Ectodermal cell (in vitro differentiated cells): ENCODE measurements around the gene MYOF.

ENCODE experiments used
- H3K27ac ChIP-seq: 2 replicates; pipeline ENCODE4 v1.7.0; 2013; ENCODE audit warnings: mild to moderate bottlenecking, low read depth, low read length; ENCODE audit not compliant: insufficient read depth, poor library complexity, severe bottlenecking
- H3K27me3 ChIP-seq: 2 replicates; pipeline ENCODE4 v1.7.0; 2013; ENCODE audit warnings: mild to moderate bottlenecking, low read length; ENCODE audit not compliant: insufficient read depth, control insufficient read depth, poor library complexity, severe bottlenecking
- H3K36me3 ChIP-seq: one replicate; pipeline ENCODE4 v1.7.0; 2013; ENCODE audit warnings: low read length; ENCODE audit not compliant: control insufficient read depth, insufficient read depth
- H3K4me1 ChIP-seq: one replicate; pipeline ENCODE4 v1.7.0; 2013; ENCODE audit warnings: low read length; ENCODE audit not compliant: control insufficient read depth, insufficient read depth
- H3K4me3 ChIP-seq: 2 replicates; pipeline ENCODE4 v1.7.0; 2013; ENCODE audit warnings: low read depth, low read length, control low read depth; ENCODE audit not compliant: insufficient read depth
- H3K9me3 ChIP-seq: 2 replicates; pipeline ENCODE4 v1.7.0; 2013; ENCODE audit warnings: mild to moderate bottlenecking, low read length, moderate library complexity; ENCODE audit not compliant: control insufficient read depth
- WGBS, 2 experiments: methylation state at CpG; one replicate each; pipeline ENCODE4 v1.1.7; 2013; ENCODE audit warnings: missing lambda C conversion rate in 2 of 2; 5-methylcytosine and 5-hydroxymethylcytosine counted together

MYOF gene

DNA sequence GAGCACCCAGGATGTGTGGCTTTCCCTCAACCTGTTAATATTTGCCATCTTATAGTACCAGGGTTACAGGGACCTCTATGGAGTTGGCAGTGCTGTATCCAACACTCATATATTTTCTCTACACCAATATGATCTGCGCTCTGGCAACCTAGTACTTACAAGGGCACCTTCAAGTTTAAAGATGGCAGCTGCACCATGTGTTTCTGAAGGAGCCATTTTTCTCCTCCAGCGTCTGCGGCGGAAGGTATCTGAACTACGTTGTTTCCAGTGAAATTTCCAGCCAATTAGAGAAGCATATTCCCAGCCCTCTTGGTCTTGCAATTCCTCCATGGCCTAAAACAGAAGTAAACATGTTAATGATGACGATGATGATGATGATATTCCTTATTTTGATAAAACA is 125.6 kb downstream of the MYOF start:
- 95 to 96% methylated on average over 5 of the region's 6 CpGs for WGBS, 2 experiments
- Histone ChIP-seq H3K36me3 (no peaks in the 10 kb centered on the region), H3K9me3 (no peaks in the 10 kb centered on the region), H3K4me1 (no peaks in the 10 kb centered on the region), H3K27me3 (no peaks in the 10 kb centered on the region), H3K4me3 (no peak overlapping the region), H3K27ac (no peak overlapping the region)

DNA sequence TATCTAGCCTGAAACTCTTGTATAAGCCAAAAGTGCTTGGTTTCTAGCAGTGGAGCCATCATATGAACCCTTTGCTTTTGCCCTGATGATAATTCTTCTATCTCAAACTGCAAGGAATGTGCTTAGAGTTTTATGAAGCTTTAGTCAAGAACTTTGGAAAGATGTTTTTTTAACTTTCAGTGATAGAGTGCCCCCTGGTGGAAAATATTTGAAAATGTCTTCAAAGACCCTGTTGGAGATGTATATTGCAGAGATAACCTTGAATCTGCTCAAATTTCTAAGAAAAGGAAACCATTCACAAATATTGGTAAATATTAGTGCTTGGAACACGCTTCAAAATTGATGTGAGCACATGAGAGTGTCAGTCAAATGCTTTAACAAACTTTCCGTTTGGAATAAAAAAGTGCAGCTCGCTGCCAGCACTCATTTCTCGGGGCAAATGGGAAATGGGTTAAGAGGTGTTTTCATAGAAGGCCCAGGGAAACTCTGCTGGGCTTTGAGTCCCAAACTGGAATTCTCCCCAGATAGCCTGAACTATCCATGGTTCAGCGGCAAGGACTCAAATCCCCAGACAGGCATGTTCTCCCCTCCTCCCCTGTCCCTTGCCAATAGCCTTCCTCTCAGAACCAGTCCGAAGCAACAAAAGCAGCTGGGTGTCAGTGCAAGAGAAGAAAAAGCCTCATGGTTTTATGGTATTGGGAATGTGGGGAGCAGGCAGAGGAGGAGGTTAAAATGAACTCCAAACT is 129.3 kb downstream of the MYOF start:
- WGBS, 2 experiments, result 53 to 54% methylated on average over 6 of the region's 6 CpGs
- Histone ChIP-seq H3K27ac (no peak overlapping the region), H3K9me3 (no peaks in the 10 kb centered on the region), H3K4me1 (no peaks in the 10 kb centered on the region), H3K36me3 (no peaks in the 10 kb centered on the region), H3K27me3 (no peaks in the 10 kb centered on the region), H3K4me3 (no peak overlapping the region)

DNA sequence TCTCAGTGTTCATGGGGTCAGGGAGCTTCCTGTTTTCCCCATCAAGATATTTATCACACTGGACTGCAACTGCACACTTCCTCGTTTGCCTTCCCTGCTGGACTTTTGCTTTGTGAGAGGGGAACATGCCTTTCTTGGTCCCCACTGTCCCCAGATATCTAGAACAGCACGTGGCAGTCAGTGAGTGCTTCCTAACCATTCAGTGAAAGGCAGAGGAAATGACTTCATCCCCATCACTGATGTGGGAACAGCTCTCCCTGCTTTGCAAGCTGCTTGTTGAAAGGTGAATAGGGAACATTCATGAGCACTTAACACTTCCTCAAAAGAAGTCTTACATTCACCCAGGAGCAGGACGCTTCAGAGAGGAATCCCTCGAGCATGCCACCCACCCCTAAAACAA is 135.4 kb downstream of the MYOF start:
- no peak overlapping the region for H3K4me3 ChIP-seq
- WGBS, 2 experiments, result 58 to 61% methylated on average over 4 of the region's 4 CpGs
- no peaks in the 10 kb centered on the region for H3K36me3 ChIP-seq
- no peak overlapping the region for H3K27ac ChIP-seq
- no peaks in the 10 kb centered on the region for H3K4me1 ChIP-seq
- H3K27me3 ChIP-seq, result no peaks in the 10 kb centered on the region
- H3K9me3 ChIP-seq, result no peaks in the 10 kb centered on the region

DNA sequence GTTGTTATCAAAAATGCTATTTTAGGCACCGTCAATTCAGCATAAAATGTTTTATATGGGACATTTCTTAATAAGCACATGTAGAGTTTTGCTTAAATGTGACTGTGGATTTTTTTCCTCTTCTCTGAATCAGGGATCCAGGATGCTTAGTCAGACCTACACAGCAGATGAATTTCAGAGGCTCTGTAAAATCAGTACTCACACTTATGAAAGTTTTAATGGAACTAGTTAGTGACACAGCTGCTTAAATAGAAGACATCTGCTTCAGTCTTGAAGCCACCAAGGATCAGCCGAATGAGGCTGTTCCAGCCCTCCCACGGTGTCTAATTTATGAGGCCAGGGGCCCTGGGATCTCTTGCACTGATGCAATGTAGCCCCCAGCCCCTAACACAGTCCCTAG is 136.0 kb downstream of the MYOF start:
- no peaks in the 10 kb centered on the region for H3K27me3 ChIP-seq
- H3K36me3 ChIP-seq, result no peaks in the 10 kb centered on the region
- H3K9me3 ChIP-seq, result no peaks in the 10 kb centered on the region
- H3K4me3 ChIP-seq, result no peak overlapping the region
- H3K27ac ChIP-seq, result no peak overlapping the region
- 87% methylated on average over 2 to 3 of the region's 3 CpGs for WGBS, 2 experiments
- H3K4me1 ChIP-seq, result no peaks in the 10 kb centered on the region

DNA sequence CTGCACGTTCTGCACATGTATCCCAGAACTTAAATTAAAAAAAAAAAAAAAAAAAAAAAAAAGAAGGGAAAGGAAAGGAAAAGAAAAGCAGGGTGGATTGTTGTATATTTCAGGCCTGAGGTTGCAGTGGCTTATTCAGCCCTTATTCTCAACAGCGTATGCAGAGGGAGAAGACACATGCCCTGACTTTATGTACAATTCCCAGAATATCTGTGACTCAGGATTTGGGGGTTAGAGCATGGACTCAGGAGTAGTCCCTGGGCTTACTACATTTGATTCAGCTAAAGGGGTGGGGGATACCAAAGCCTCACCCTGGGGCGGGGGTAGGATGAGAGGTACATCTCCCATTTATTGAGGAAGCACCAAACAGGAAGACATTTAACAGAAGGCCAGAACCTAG is 137.4 kb downstream of the MYOF start:
- WGBS, 2 experiments, result 91 to 92% methylated on average over 2 of the region's 3 CpGs
- Histone ChIP-seq H3K27ac (no peak overlapping the region), H3K9me3 (no peaks in the 10 kb centered on the region), H3K4me1 (no peaks in the 10 kb centered on the region), H3K4me3 (no peak overlapping the region), H3K36me3 (no peaks in the 10 kb centered on the region), H3K27me3 (no peaks in the 10 kb centered on the region)

DNA sequence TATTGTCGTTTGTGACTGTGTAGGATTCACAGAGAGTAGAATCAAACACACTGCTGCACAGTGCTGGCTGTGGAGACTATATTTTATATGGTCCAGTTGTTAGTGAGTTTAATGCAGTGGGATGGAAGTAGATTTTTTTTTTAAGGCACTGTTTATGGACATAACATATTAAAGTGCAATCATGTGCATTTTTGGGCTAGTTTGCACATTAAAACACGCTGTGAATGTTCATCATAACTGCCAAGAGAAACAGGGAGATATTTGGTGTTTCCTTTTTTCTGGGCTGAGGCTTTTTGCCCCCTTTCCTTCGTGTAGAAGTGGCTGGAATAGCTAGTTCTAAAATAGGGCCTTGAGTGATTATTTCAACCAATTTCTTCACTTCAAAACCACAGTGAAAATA is 139.2 kb downstream of the MYOF start:
- no peaks in the 10 kb centered on the region for H3K9me3 ChIP-seq
- H3K36me3 ChIP-seq, result no peaks in the 10 kb centered on the region
- no peaks in the 10 kb centered on the region for H3K4me1 ChIP-seq
- no peak overlapping the region for H3K27ac ChIP-seq
- H3K4me3 ChIP-seq, result no peak overlapping the region
- WGBS, 2 experiments, result 75 to 83% methylated on average over 3 of the region's 3 CpGs
- no peaks in the 10 kb centered on the region for H3K27me3 ChIP-seq

DNA sequence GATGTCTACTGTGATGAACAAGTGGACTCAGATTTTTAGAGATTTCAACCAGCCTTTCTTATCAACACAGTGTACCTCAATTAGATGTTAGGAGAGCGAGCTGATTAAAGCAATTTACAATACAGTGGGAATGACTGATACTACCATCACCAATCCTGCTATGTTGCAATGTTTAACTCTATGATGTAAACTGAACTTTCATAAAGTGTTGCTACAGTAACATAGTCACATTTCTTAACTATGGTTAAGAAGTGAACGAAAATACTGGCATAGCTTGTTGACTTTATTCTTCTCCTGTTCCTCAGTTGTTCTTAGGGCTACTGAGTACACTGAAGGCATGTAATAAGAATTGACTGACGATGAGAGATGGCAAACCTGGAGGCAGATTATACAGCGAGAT is 139.8 kb downstream of the MYOF start:
- Histone ChIP-seq H3K9me3 (no peaks in the 10 kb centered on the region), H3K4me3 (no peak overlapping the region), H3K4me1 (no peaks in the 10 kb centered on the region), H3K27me3 (no peaks in the 10 kb centered on the region), H3K36me3 (no peaks in the 10 kb centered on the region), H3K27ac (no peak overlapping the region)
- WGBS, 2 experiments, result 92 to 96% methylated on average over 3 to 4 of the region's 4 CpGs

DNA sequence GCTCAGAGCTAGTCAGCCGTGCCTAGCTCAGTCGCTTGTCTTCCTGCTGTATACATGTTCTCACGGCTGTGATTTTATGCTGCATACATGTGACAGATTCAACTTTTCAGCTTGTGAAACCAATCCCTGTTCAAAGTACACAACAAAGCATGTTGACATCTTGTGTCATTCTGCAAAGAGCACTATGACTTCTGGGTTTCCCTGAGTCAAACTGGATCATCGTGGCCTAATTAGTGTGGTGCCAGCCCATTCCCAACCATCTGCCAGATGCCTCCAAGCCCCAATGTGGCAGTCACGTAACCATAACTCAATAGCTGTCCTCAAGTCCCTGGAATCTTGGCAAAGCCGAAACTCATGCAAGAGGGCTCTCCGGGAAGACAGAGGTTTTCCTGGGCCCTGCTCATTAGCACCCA is 144.8 kb downstream of the MYOF start:
- Histone ChIP-seq H3K27ac (no peak overlapping the region), H3K9me3 (no peaks in the 10 kb centered on the region), H3K27me3 (no peaks in the 10 kb centered on the region), H3K4me3 (no peak overlapping the region), H3K36me3 (no peaks in the 10 kb centered on the region), H3K4me1 (peaks cover 4% of the 10 kb centered on the region)
- 90 to 94% methylated on average over 7 of the region's 7 CpGs for WGBS, 2 experiments

DNA sequence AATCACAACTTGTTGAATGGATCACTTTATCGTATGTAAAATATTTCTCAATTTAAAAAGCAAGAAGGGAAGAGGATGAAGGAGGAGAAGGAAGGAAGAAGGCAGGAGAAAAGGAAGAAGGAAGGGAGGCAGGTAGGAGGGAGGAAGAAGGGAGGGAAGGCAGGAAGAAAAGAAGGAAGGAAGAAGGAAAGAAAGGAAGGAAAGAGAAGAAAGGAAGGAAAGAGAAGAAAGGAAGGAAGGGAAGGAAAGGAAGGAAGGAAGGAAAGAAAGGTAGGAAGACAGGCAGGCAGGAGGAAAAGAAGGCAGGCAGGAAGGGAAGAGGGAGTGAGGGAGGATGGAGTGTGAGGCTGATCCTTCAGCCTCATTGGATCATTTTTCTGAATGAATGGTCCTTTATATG is 145.5 kb downstream of the MYOF start:
- H3K4me1 ChIP-seq, result peaks cover 4% of the 10 kb centered on the region
- no peaks in the 10 kb centered on the region for H3K9me3 ChIP-seq
- H3K27ac ChIP-seq, result no peak overlapping the region
- no peaks in the 10 kb centered on the region for H3K36me3 ChIP-seq
- WGBS, 2 experiments, result 92 to 100% methylated on average over 1 of the region's 1 CpG
- no peaks in the 10 kb centered on the region for H3K27me3 ChIP-seq
- H3K4me3 ChIP-seq, result no peak overlapping the region

DNA sequence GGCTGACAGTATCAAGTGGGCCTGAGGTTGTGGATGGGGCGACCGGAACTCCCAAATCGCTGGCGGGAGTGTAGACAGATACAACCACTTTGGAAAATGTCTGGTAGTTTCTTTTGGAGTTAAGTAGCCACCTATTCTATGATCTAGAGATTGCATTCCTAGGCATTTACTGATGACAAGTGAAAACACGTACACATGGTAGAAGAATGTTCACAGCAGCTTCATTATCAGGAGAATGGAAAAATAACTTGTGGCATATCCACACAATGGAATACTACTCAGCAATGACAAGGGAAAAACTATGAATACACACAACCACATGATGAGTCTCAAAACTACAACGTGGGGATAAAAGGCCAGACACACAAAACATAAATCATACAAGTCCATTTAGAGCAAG is 146.0 kb downstream of the MYOF start:
- Histone ChIP-seq H3K4me1 (peaks cover 4% of the 10 kb centered on the region), H3K4me3 (no peak overlapping the region), H3K27ac (no peak overlapping the region), H3K9me3 (no peaks in the 10 kb centered on the region), H3K36me3 (no peaks in the 10 kb centered on the region), H3K27me3 (no peaks in the 10 kb centered on the region)
- WGBS, 2 experiments, result 91 to 95% methylated on average over 6 of the region's 6 CpGs

DNA sequence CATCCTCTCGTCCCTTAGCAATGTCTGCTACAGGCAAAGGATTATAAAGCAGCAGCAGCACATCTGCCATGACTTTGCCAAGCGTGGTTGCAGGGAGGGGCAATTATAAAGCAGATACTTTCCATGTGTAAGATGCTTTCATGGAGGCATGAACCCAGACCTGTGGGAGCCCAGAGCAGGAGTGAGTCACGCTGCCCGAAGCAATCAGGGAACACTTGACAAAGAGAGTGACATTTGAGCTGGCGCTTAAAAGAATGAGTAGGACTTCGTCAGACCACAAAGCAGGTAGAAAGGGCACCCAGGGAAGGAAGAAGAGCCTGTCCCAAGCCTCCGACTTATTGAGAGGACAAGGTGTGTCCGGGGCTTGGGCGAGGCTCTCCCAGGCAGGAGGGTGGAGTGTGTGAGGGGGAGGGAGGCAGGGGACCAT is 147.2 kb downstream of the MYOF start:
- no peaks in the 10 kb centered on the region for H3K36me3 ChIP-seq
- WGBS, 2 experiments, result 86 to 87% methylated on average over 9 of the region's 9 CpGs
- no peaks in the 10 kb centered on the region for H3K27me3 ChIP-seq
- H3K27ac ChIP-seq, result no peak overlapping the region
- H3K9me3 ChIP-seq, result no peaks in the 10 kb centered on the region
- H3K4me1 ChIP-seq, result peaks cover 4% of the 10 kb centered on the region
- H3K4me3 ChIP-seq, result no peak overlapping the region
